ENCODE results near the gene ZBTB1. TPM values are rescaled to one million over a fixed set of nuclear protein-coding genes. Genes with fewer than 3 reads are reported as not detected.

Gene ZBTB1
- total RNA-seq, 1 donor from 2014 or later = 46.3 TPM

DNA sequence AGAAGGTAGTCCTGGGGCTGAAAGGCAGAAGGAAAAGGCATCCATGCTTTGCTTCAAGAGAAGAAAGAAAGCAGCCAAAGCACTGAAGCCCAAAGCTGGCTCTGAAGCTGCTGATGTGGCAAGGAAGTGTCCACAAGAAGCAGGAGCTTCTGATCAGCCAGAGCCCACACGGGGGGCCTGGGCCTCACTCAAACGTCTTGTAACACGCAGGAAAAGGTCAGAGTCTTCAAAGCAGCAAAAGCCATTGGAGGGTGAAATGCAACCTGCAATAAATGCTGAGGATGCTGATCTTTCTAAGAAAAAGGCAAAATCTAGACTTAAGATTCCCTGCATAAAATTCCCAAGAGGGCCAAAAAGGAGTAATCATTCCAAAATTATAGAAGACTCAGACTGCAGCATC is 36.1 kb upstream of the ZBTB1 start:
- H3K27me3 ChIP-seq (ENCODE audit: control insufficient read depth, insufficient read depth, low read length) = no peaks in the 10 kb centered on the region
- no peak overlapping the region for H3K4me3 ChIP-seq (ENCODE audit: low read depth, low read length)
- peaks cover 1% of the 10 kb centered on the region for H3K36me3 ChIP-seq (ENCODE audit: control insufficient read depth, insufficient read depth, low read length)
- TF ChIP-seq, protein P1, sequence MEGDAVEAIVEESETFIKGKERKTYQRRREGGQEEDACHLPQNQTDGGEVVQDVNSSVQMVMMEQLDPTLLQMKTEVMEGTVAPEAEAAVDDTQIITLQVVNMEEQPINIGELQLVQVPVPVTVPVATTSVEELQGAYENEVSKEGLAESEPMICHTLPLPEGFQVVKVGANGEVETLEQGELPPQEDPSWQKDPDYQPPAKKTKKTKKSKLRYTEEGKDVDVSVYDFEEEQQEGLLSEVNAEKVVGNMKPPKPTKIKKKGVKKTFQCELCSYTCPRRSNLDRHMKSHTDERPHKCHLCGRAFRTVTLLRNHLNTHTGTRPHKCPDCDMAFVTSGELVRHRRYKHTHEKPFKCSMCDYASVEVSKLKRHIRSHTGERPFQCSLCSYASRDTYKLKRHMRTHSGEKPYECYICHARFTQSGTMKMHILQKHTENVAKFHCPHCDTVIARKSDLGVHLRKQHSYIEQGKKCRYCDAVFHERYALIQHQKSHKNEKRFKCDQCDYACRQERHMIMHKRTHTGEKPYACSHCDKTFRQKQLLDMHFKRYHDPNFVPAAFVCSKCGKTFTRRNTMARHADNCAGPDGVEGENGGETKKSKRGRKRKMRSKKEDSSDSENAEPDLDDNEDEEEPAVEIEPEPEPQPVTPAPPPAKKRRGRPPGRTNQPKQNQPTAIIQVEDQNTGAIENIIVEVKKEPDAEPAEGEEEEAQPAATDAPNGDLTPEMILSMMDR (IDR thresholded peaks at IDR 0.05; ENCODE audit: insufficient read depth, low read length, poor library complexity, severe bottlenecking) = no peak
- DNase-seq (ENCODE audit: low read depth) = no peak

DNA sequence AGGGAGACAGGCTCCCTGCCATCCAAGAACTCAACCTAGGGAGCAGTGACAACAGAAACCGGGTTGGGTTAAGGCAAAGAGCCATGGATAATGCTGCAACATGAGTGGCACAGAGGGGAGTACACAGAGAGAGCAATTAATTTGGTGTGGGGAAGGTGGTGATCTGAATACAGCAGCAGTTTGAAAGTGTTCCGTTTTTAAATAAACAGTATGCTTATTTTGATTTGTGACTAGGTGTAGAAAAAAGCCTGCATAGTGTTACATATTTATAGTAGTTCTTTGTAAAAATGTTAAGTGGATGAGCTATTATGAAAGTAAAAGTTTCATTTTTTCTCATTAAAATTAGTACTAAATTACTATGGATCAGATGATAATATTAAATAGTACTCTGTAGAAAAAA is 30.5 kb upstream of the ZBTB1 start:
- no peak for DNase-seq (ENCODE audit: low read depth)
- H3K4me3 ChIP-seq (ENCODE audit: low read depth, low read length) = no peak overlapping the region
- no peaks in the 10 kb centered on the region for H3K27me3 ChIP-seq (ENCODE audit: control insufficient read depth, insufficient read depth, low read length)
- H3K36me3 ChIP-seq (ENCODE audit: control insufficient read depth, insufficient read depth, low read length) = no peaks in the 10 kb centered on the region
- TF ChIP-seq, protein P1 (IDR thresholded peaks at IDR 0.05; ENCODE audit: insufficient read depth, low read length, poor library complexity, severe bottlenecking) = no peak

DNA sequence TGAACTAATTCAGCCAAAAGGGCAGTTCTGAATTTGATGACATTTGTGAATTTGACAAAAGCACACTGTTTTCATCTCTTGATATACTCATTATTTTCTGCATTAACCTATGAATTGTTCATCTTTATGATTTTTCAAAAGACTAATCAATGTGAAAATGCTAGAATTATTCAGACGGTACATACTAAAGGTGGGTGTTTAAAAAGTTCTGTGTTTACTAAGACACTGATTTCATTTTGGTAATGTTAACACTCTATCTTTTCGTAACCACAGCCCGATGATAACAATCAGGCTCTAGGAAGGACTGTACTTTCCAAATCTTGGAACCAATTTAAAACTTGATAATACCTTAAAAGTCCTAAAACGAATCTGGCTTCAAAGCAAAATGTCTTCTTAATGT is 29.9 kb upstream of the ZBTB1 start:
- TF ChIP-seq, protein P1 (IDR thresholded peaks at IDR 0.05; ENCODE audit: insufficient read depth, low read length, poor library complexity, severe bottlenecking) = no peak
- H3K36me3 ChIP-seq (ENCODE audit: control insufficient read depth, insufficient read depth, low read length) = no peaks in the 10 kb centered on the region
- no peak overlapping the region for H3K4me3 ChIP-seq (ENCODE audit: low read depth, low read length)
- no peak for DNase-seq (ENCODE audit: low read depth)
- H3K27me3 ChIP-seq (ENCODE audit: control insufficient read depth, insufficient read depth, low read length) = no peaks in the 10 kb centered on the region

DNA sequence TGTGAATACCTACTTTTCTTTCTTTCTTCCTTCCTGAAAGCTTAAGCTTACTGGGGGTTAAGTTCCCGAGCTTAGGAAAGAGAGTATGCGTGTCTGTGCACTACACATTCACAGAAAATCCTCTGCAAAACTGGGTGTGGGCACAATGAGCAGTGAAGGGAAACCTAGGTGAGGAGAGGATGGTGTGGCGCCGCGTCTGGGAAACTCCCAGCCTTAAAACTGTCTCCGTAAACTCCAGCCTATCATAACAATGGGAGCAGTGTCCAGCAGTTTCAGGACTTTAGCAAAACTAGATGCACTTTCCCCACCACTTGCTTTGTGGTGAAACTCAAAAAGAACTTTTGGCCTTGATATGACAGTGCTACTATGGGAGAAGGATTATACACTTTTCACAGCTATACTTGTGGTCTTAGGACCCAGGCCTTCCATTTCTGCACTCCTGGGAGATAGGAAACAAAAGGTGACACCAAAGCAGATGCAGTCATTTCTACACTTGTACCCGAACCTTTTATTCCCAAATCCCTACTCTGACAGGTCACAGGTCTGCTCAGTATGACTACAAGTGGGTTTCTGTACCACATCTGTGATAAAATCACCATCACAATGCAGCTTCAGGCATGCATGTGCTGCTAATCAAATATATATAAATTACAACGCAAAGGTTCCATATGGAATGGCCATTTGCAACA is 28.8 kb upstream of the ZBTB1 start:
- Histone ChIP-seq H3K27me3 (ENCODE audit: control insufficient read depth, insufficient read depth, low read length) (no peaks in the 10 kb centered on the region), H3K4me3 (ENCODE audit: low read depth, low read length) (no peak overlapping the region), H3K36me3 (ENCODE audit: control insufficient read depth, insufficient read depth, low read length) (no peaks in the 10 kb centered on the region)
- TF ChIP-seq, protein P1 (IDR thresholded peaks at IDR 0.05; ENCODE audit: insufficient read depth, low read length, poor library complexity, severe bottlenecking) = no peak
- DNase-seq (ENCODE audit: low read depth) = no peak

DNA sequence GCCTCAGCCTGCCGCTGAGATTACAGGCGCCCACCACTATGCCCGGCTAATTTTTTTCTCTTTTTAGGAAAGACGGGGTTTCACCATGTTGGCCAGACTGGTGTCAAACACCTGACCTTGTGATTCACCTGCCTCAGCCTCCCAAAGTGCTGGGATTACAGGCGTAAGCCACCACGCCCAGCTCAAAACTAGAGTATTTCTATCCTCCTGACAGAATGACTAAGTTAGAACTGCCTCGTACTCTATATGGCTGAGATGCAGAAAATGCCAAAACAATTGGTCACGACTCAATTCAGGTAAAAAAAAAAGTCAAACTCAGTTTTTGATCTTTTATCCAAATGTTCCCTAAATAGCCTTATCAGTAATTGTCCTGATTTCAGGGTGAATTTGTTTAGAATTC is 28.1 kb upstream of the ZBTB1 start:
- Histone ChIP-seq H3K36me3 (ENCODE audit: control insufficient read depth, insufficient read depth, low read length) (no peaks in the 10 kb centered on the region), H3K4me3 (ENCODE audit: low read depth, low read length) (no peak overlapping the region), H3K27me3 (ENCODE audit: control insufficient read depth, insufficient read depth, low read length) (no peaks in the 10 kb centered on the region)
- TF ChIP-seq, protein P1 (IDR thresholded peaks at IDR 0.05; ENCODE audit: insufficient read depth, low read length, poor library complexity, severe bottlenecking) = no peak
- DNase-seq (ENCODE audit: low read depth) = no peak

All from kidney epithelial cell (primary cell).